CD8-positive, alpha-beta memory T cell (primary cell): ENCODE data around the gene RNF220. TPM values are rescaled to one million over a fixed set of nuclear protein-coding genes. Genes with fewer than 3 reads are reported as not detected.

Experiments
- CTCF ChIA-PET: fragments of 350-600 bp; sonication (Branson Sonifier 250); formaldehyde crosslinking; loops from one replicate; lab custom pipeline; 2021; ENCODE audit warnings: antibody characterized with exemption; lab: Charles Lee
- POLR2A ChIA-PET: fragments of 350-600 bp; sonication (Branson Sonifier 250); formaldehyde crosslinking; loops from one replicate; lab custom pipeline; 2021; ENCODE audit warnings: antibody characterized with exemption; lab: Charles Lee
- DNase-seq, 5 donors: peaks; one replicate each; pipeline versions ENCODE4 v3.0.0 to v3.0.0-alpha.2; 2020 to 2022; ENCODE audit warnings: mixed read lengths in 1 of 5
- H3K27ac ChIP-seq: one replicate; pipeline ENCODE4 v1.7.0; 2013; ENCODE audit warnings: low read depth, mild to moderate bottlenecking, low read length, moderate library complexity
- H3K27me3 ChIP-seq: 2 replicates; pipeline ENCODE4 v1.7.0; 2013; ENCODE audit warnings: low read length, mild to moderate bottlenecking; ENCODE audit not compliant: insufficient read depth, poor library complexity, severe bottlenecking
- H3K36me3 ChIP-seq: 2 replicates; pipeline ENCODE4 v1.7.0; 2013; ENCODE audit warnings: mild to moderate bottlenecking, low read length, moderate library complexity; ENCODE audit not compliant: insufficient read depth
- H3K4me1 ChIP-seq: 2 replicates; pipeline ENCODE4 v1.7.0; 2013; ENCODE audit warnings: mild to moderate bottlenecking, low read length, moderate library complexity; ENCODE audit not compliant: insufficient read depth
- H3K4me3 ChIP-seq: 2 replicates; pipeline ENCODE4 v1.7.0; 2013; ENCODE audit warnings: mild to moderate bottlenecking, low read length
- H3K9me3 ChIP-seq: 2 replicates; pipeline ENCODE4 v1.7.0; 2013; ENCODE audit warnings: mild to moderate bottlenecking, low read length
- H3K27ac Mint-ChIP-seq, 8 donors: one replicate each; pipeline ENCODE4 v1.8.0; 2020 to 2021; ENCODE audit warnings: mixed read lengths in 8 of 8, mild to moderate bottlenecking in 6 of 8, inconsistent platforms in 3 of 8, moderate library complexity in 3 of 8
- H3K27me3 Mint-ChIP-seq, 2 donors: one replicate each; pipeline ENCODE4 v1.8.0; 2020 to 2021; ENCODE audit warnings: mixed read lengths in 2 of 2, mild to moderate bottlenecking in 1 of 2, moderate library complexity in 1 of 2
- H3K36me3 Mint-ChIP-seq, 3 donors: one replicate each; pipeline ENCODE4 v1.8.0; 2020 to 2021; ENCODE audit warnings: mixed read lengths in 3 of 3, inconsistent platforms in 1 of 3, mild to moderate bottlenecking in 1 of 3
- H3K4me1 Mint-ChIP-seq, 3 donors: one replicate each; pipeline ENCODE4 v1.8.0; 2020 to 2021; ENCODE audit warnings: mixed read lengths in 3 of 3, inconsistent platforms in 1 of 3, mild to moderate bottlenecking in 1 of 3
- H3K4me3 Mint-ChIP-seq, 7 donors: one replicate each; pipeline ENCODE4 v1.8.0; 2020 to 2021; ENCODE audit warnings: mixed read lengths in 7 of 7, mild to moderate bottlenecking in 6 of 7, moderate library complexity in 4 of 7, inconsistent platforms in 2 of 7
- H3K9me3 Mint-ChIP-seq, 5 donors: one replicate each; pipeline ENCODE4 v1.8.0; 2020 to 2022; ENCODE audit warnings: mixed read lengths in 5 of 5, mild to moderate bottlenecking in 3 of 5, moderate library complexity in 2 of 5, inconsistent platforms in 1 of 5
- polyA plus RNA-seq: library from polyadenylated mRNA; unstranded; fragments of 300-500 nt; fragmentation: Illumina TruSeq; gene quantifications from one replicate; pipeline ENCODE4 v1.2.3, GENCODE V29; 2021
- total RNA-seq, 2 experiments: library from RNA; stranded (reverse); gene quantifications; one replicate each; pipeline ENCODE4 v1.2.3, GENCODE V29; 2021

The RNF220 gene
- total and polyA plus RNA-seq, 3 experiments from 2014 or later = 104 to 115 (median 115) TPM

GRCh38 chr1:44460107-44460882, 55.2 kb downstream of the RNF220 start:
- Histone ChIP-seq H3K4me1 (no peaks in the 10 kb centered on the region), H3K27me3 (peaks cover 9% of the 10 kb centered on the region), H3K4me3 (no peak overlapping the region), H3K36me3 (no peaks in the 10 kb centered on the region), H3K27ac (no peak overlapping the region), H3K9me3 (no peaks in the 10 kb centered on the region)
- Mint-ChIP-seq H3K9me3 (peaks cover 0 to 6% (median 3%) of the 10 kb centered on the region in 5 donors), H3K4me1 (no peaks in the 10 kb centered on the region), H3K27me3 (peaks cover 24 to 63% of the 10 kb centered on the region in 2 donors), H3K4me3 (no peak overlapping the region), H3K36me3 (no peaks in the 10 kb centered on the region), H3K27ac (no peak overlapping the region)
- CTCF ChIA-PET = no interaction called here
- no peak for DNase-seq
- POLR2A ChIA-PET = no interaction called here

- Mint-ChIP-seq H3K4me1 (no peaks in the 10 kb centered on the region), H3K4me3 (no peak overlapping the region), H3K27ac (no peak overlapping the region), H3K9me3 (peaks cover 0 to 6% (median 3%) of the 10 kb centered on the region in 5 donors), H3K36me3 (no peaks in the 10 kb centered on the region), H3K27me3 (peaks cover 10 to 39% of the 10 kb centered on the region in 2 donors)
- no peaks in the 10 kb centered on the region for H3K4me1 ChIP-seq
- no peak overlapping the region for H3K27ac ChIP-seq
- H3K36me3 ChIP-seq = no peaks in the 10 kb centered on the region
- H3K27me3 ChIP-seq = peaks cover 3% of the 10 kb centered on the region
- H3K4me3 ChIP-seq = no peak overlapping the region
- CTCF ChIA-PET = no interaction called here
- no peak for DNase-seq
- H3K9me3 ChIP-seq = no peaks in the 10 kb centered on the region
- POLR2A ChIA-PET = no interaction called here
These were observed 59.3 kb downstream of the RNF220 start for GRCh38 chr1:44464361-44464760.

DNA sequence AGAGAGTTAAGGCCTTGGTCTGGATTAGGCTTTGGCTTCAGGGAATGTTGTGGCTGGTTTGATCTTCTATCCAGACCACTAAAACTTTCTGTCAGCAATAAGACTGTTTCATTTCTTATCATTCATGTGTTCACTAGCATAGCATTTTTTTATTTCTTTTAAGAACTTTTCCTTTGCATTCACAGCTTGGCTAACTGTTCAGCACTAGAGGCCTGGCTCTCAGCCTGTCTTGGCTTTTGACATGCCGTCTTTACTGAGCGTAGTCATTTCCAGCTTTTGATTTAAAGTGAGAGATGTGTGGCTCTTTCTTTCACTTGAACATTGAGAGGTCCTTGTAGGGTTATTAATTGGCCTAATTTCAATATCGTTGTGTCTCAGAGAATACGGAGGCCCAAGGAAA, 62.5 kb downstream of the RNF220 start:
- Histone ChIP-seq H3K4me1 (no peaks in the 10 kb centered on the region), H3K36me3 (no peaks in the 10 kb centered on the region), H3K4me3 (no peak overlapping the region), H3K27ac (no peak overlapping the region), H3K27me3 (no peaks in the 10 kb centered on the region), H3K9me3 (no peaks in the 10 kb centered on the region)
- Mint-ChIP-seq H3K27ac (no peak overlapping the region), H3K4me1 (peaks cover 0 to 3% (median 3%) of the 10 kb centered on the region in 3 donors), H3K9me3 (peaks cover 0 to 8% (median 6%) of the 10 kb centered on the region in 5 donors), H3K36me3 (no peaks in the 10 kb centered on the region), H3K27me3 (peaks cover 7 to 42% of the 10 kb centered on the region in 2 donors), H3K4me3 (no peak overlapping the region)
- POLR2A ChIA-PET = no interaction called here
- CTCF ChIA-PET = no interaction called here
- no peak for DNase-seq

DNA sequence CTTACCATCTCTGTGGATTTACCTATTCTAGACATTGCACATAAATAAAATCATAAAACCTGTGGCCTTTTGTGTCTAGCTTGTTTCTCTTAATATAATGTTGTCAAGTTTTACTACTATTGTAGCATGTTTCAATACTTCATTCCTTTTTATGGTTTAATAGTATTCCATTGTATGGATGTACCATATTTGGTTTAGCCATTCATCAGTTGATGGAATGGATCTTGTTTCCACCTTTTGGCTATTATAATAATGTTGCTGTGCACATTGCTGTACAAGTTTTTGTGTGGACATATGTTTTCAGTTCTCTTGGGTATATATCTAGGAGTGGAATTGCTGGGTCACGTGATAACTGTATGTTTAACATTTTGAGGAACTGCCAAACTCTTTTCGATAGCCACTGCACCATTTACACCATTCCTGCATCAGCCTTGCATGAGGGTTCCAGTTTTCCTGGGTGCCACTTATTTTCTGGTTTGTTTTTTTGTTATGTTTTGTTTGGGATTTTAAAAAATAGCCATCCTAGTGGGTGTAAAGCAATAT, 66.9 kb downstream of the RNF220 start:
- no peaks in the 10 kb centered on the region for H3K36me3 Mint-ChIP-seq
- H3K27me3 Mint-ChIP-seq = peaks cover 1 to 44% of the 10 kb centered on the region in 2 donors
- Histone ChIP-seq H3K36me3 (no peaks in the 10 kb centered on the region), H3K4me1 (no peaks in the 10 kb centered on the region), H3K9me3 (no peaks in the 10 kb centered on the region), H3K27me3 (no peaks in the 10 kb centered on the region), H3K27ac (no peak overlapping the region), H3K4me3 (no peak overlapping the region)
- H3K4me1 Mint-ChIP-seq = peaks cover 0 to 10% (median 9%) of the 10 kb centered on the region in 3 donors
- H3K9me3 Mint-ChIP-seq = peaks cover 0 to 6% (median 2%) of the 10 kb centered on the region in 5 donors
- no peak for DNase-seq
- H3K27ac Mint-ChIP-seq = no peak overlapping the region
- POLR2A ChIA-PET = no interaction called here
- CTCF ChIA-PET = no interaction called here
- no peak overlapping the region for H3K4me3 Mint-ChIP-seq

DNA sequence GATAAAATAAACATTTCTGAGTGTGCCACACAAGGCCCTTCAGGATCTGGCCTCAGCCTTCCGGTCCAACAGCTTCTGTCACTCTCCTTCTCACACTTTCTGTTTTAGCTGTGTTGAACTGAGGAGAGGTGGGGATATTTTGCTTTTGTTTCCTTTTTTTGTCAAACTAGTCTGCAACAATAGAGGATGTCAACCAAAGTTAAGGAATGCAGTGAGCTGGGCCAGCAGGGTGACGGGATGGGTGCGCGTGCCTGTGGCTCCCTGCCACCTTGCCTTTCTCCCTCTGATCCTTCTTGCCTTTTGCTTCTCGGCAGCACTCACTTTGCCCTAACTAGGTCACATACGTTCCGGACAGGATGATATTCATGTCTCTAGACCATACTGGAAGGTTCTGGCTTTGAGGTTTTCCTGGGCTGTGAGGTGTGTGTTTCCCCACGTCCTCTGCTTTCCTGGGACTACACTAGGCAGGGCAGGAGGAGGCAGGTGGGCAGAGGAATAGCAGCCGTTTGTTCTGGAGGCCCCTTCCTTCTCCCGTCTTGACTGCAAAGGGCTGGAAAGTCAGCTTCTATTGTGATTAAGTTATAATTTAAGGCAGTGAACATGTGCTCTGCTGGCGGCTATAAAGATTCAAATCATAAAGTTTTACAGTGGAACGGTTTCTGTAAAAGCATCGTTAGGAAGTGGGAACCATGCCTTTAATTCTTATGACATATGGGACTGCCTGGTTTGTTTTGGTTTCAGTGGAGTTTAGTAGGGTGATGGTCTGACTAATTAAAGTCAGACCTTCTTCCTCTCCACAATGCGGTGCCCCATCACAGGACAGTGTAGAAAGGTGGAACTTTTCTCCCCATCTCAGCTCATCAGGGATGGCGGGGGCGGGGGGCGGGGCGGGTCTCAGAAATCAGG, 67.8 kb downstream of the RNF220 start:
- Mint-ChIP-seq H3K4me1 (peaks cover 0 to 10% (median 9%) of the 10 kb centered on the region in 3 donors), H3K27me3 (peaks cover 1 to 44% of the 10 kb centered on the region in 2 donors), H3K9me3 (peaks cover 0 to 6% (median 2%) of the 10 kb centered on the region in 5 donors), H3K27ac (no peak overlapping the region), H3K36me3 (no peaks in the 10 kb centered on the region), H3K4me3 (peak overlapping the region in 2 of 7 donors; percentile 2 to 14)
- Histone ChIP-seq H3K4me3 (no peak overlapping the region), H3K9me3 (no peaks in the 10 kb centered on the region), H3K27ac (no peak overlapping the region), H3K27me3 (no peaks in the 10 kb centered on the region), H3K4me1 (no peaks in the 10 kb centered on the region), H3K36me3 (no peaks in the 10 kb centered on the region)
- no peak for DNase-seq
- CTCF ChIA-PET = no interaction called here
- POLR2A ChIA-PET = no interaction called here

DNA sequence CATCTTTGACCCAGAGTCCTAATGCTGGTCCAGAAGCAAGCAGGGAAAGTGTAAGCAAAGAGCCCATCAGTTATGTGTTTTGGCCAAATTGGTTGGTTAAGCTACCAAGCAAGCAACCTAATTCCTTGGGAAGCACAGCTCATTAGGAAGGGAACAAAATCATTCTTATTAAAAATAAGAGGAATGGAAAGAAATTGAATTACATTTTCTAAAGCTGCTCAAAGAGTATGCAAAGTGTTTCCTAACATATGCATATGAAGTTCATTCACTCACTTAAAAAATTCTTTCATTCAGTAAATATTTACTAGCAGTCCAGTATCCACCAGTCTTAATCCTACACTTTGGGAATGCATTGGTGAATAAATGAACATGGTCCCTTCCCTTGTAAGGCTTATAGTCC, 71.8 kb downstream of the RNF220 start:
- DNase-seq = no peak
- no peaks in the 10 kb centered on the region for H3K4me1 ChIP-seq
- no peak overlapping the region for H3K4me3 Mint-ChIP-seq
- H3K4me1 Mint-ChIP-seq = peaks cover 0 to 10% (median 9%) of the 10 kb centered on the region in 3 donors
- no peak overlapping the region for H3K27ac Mint-ChIP-seq
- no peaks in the 10 kb centered on the region for H3K9me3 ChIP-seq
- H3K27me3 ChIP-seq = no peaks in the 10 kb centered on the region
- no peak overlapping the region for H3K4me3 ChIP-seq
- POLR2A ChIA-PET = no interaction called here
- peaks cover 5 to 44% of the 10 kb centered on the region in 2 donors for H3K27me3 Mint-ChIP-seq
- CTCF ChIA-PET = no interaction called here
- H3K27ac ChIP-seq = no peak overlapping the region
- peaks cover 0 to 4% (median 0%) of the 10 kb centered on the region in 5 donors for H3K9me3 Mint-ChIP-seq
- H3K36me3 ChIP-seq = no peaks in the 10 kb centered on the region
- no peaks in the 10 kb centered on the region for H3K36me3 Mint-ChIP-seq

DNA sequence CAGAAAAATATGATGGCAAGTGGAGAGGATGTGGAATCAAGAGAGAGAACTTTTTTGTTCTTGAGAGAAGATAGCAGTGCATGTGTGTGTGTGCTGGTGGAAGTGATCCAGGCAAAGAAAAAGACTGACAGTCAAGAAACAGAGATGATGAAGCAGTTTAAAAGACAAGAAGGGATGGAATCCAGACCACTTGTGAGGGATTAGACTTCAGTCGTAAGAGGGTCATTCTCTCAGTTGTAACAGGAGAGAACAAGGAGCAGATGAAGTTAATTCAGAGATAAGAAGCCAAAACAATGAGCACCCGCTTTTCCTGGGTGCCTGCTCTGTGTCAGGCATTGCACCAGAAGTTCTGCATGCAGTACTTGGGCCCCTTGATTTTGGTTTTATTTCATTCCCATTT, 76.6 kb downstream of the RNF220 start:
- no peak for DNase-seq
- Histone ChIP-seq H3K9me3 (no peaks in the 10 kb centered on the region), H3K27me3 (peaks cover 8% of the 10 kb centered on the region), H3K27ac (no peak overlapping the region), H3K36me3 (no peaks in the 10 kb centered on the region), H3K4me1 (no peaks in the 10 kb centered on the region), H3K4me3 (no peak overlapping the region)
- Mint-ChIP-seq H3K27me3 (peaks cover 12 to 46% of the 10 kb centered on the region in 2 donors), H3K36me3 (no peaks in the 10 kb centered on the region), H3K9me3 (no peaks in the 10 kb centered on the region), H3K4me1 (no peaks in the 10 kb centered on the region), H3K27ac (peak overlapping the region in 1 of 8 donors; percentile 80), H3K4me3 (no peak overlapping the region)
- ChIA-PET CTCF (no interaction called here), POLR2A (no interaction called here)
